Measurements from ENCODE around the gene CYP4F22.

CYP4F22 gene

DNA sequence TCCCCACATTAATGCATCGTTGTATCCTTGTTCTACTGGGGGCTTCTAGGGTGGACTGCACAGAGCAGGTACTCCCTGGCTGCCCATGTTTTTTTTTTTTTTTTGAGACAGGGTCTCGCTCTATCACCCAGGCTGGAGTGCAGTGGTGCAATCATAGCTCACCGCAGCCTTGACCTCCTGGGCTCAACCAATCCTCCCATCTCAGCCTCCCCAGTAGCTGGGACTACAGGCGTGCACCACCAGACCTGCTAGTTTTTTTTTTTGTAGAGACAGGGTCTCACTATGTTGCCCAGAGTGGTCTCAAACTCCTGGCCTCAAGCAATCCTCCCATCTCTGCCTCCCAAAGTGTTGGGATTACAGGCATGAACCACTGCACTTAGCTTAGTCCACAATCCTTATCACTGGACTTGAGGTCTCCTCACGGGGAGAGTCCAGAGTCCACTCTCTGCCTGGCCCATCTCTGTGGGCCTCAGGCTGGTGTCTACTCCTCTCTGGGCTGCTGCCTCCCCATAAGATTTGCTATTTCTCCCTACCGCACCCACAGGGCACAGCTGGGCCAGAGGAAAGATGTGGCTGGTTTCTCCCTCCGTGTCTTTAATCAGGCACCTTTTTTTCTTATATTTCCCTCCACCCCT, 56.3 kb downstream of the CYP4F22 start:
- TF ChIP-seq FOXP2 (optimal IDR thresholded peaks at IDR 0.05; ENCODE audit: borderline replicate concordance, extremely low read depth, extremely low read length, insufficient read depth): no peak
- TF ChIP-seq POLR2AphosphoS5 (IDR thresholded peaks at IDR 0.05; ENCODE audit: low read depth, low read length): no peak
- TF ChIP-seq, protein P1, sequence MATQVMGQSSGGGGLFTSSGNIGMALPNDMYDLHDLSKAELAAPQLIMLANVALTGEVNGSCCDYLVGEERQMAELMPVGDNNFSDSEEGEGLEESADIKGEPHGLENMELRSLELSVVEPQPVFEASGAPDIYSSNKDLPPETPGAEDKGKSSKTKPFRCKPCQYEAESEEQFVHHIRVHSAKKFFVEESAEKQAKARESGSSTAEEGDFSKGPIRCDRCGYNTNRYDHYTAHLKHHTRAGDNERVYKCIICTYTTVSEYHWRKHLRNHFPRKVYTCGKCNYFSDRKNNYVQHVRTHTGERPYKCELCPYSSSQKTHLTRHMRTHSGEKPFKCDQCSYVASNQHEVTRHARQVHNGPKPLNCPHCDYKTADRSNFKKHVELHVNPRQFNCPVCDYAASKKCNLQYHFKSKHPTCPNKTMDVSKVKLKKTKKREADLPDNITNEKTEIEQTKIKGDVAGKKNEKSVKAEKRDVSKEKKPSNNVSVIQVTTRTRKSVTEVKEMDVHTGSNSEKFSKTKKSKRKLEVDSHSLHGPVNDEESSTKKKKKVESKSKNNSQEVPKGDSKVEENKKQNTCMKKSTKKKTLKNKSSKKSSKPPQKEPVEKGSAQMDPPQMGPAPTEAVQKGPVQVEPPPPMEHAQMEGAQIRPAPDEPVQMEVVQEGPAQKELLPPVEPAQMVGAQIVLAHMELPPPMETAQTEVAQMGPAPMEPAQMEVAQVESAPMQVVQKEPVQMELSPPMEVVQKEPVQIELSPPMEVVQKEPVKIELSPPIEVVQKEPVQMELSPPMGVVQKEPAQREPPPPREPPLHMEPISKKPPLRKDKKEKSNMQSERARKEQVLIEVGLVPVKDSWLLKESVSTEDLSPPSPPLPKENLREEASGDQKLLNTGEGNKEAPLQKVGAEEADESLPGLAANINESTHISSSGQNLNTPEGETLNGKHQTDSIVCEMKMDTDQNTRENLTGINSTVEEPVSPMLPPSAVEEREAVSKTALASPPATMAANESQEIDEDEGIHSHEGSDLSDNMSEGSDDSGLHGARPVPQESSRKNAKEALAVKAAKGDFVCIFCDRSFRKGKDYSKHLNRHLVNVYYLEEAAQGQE (IDR thresholded peaks at IDR 0.05; ENCODE audit: insufficient read depth in 1 of 2, low read depth in 2 of 2, low read length in 2 of 2): no peak
- TF ChIP-seq SIN3A (IDR thresholded peaks at IDR 0.05; ENCODE audit: borderline replicate concordance, insufficient read depth, low read length): no peak
- no peak for TF ChIP-seq TAF1 (IDR thresholded peaks at IDR 0.05; ENCODE audit: borderline replicate concordance, insufficient read depth, low read length)

DNA sequence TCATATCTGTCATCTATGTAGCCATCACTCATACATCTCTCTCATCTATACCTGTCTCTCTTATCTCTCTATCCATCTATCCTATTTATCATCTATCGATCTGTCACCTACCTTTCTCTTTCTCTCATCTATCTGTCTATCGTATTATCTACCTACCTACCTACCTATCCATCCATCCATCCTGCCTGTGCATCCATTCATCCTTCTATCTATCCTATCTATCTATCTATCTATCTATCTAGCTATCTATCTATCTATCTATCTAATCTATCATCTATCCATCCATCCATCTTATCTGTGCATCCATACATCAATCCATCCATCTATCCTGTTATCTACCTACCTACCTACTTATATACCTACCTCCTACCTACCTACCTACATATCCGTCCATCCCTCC, 62.1 kb downstream of the CYP4F22 start:
- TF ChIP-seq, protein P1 (IDR thresholded peaks at IDR 0.05; ENCODE audit: insufficient read depth in 1 of 2, low read depth in 2 of 2, low read length in 2 of 2): no peak
- no peak for TF ChIP-seq SIN3A (IDR thresholded peaks at IDR 0.05; ENCODE audit: borderline replicate concordance, insufficient read depth, low read length)
- no peak for TF ChIP-seq TAF1 (IDR thresholded peaks at IDR 0.05; ENCODE audit: borderline replicate concordance, insufficient read depth, low read length)
- no peak for TF ChIP-seq FOXP2 (optimal IDR thresholded peaks at IDR 0.05; ENCODE audit: borderline replicate concordance, extremely low read depth, extremely low read length, insufficient read depth)
- no peak for TF ChIP-seq POLR2AphosphoS5 (IDR thresholded peaks at IDR 0.05; ENCODE audit: low read depth, low read length)

DNA sequence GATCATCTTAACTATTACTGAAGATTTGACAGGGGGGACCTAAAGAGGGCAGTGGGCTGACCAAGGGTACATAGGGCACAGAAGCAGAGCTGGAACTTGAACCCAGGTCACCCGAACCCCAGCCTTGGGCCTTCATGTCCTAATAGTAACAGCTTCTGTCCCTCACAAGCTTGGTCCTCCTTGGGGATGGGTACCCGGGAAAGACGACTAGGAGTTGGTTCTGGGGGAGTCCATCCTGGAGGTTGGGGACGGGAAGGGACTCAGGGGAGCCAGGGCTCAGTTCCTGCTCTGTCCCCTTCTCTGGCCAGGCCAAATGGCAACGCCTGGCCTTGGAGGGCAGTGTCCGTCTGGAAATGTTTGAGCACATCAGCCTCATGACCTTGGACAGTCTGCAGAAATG, 67.1 kb downstream of the CYP4F22 start:
- no peak for TF ChIP-seq FOXP2 (optimal IDR thresholded peaks at IDR 0.05; ENCODE audit: borderline replicate concordance, extremely low read depth, extremely low read length, insufficient read depth)
- TF ChIP-seq, protein P1 (IDR thresholded peaks at IDR 0.05; ENCODE audit: insufficient read depth in 1 of 2, low read depth in 2 of 2, low read length in 2 of 2): no peak
- TF ChIP-seq POLR2AphosphoS5 (IDR thresholded peaks at IDR 0.05; ENCODE audit: low read depth, low read length): no peak
- no peak for TF ChIP-seq SIN3A (IDR thresholded peaks at IDR 0.05; ENCODE audit: borderline replicate concordance, insufficient read depth, low read length)
- TF ChIP-seq TAF1 (IDR thresholded peaks at IDR 0.05; ENCODE audit: borderline replicate concordance, insufficient read depth, low read length): no peak

DNA sequence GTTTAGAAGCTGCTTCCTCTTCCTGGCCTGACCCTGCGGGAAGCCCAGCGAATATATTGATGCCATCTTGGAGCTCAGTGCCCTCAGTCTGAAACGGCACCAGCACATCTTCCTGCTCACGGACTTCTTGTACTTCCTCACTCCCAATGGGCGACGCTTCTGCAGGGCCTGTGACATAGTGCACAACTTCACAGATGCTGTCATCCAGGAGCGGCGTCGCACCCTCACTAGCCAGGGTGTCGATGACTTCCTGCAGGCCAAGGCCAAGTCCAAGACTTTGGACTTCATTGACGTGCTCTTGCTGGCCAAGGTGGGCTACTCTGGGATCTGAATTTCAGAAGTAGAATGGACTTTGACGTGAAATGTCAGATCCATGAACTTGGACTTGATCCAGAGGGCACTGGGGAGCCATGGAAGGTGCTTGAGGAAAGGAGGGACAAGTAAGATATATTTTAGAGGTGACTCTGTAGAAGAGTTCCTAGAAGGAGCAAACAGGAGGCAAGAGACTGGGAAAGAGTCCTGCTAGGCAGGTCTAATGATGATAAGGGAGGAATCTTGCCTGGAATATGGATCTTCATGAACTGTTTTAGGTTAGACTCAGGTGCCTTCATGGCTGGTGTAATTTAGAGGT, 68.3 kb downstream of the CYP4F22 start:
- no peak for TF ChIP-seq TAF1 (IDR thresholded peaks at IDR 0.05; ENCODE audit: borderline replicate concordance, insufficient read depth, low read length)
- TF ChIP-seq, protein P1 (IDR thresholded peaks at IDR 0.05; ENCODE audit: insufficient read depth in 1 of 2, low read depth in 2 of 2, low read length in 2 of 2): no peak
- TF ChIP-seq POLR2AphosphoS5 (IDR thresholded peaks at IDR 0.05; ENCODE audit: low read depth, low read length): no peak
- TF ChIP-seq SIN3A (IDR thresholded peaks at IDR 0.05; ENCODE audit: borderline replicate concordance, insufficient read depth, low read length): no peak
- no peak for TF ChIP-seq FOXP2 (optimal IDR thresholded peaks at IDR 0.05; ENCODE audit: borderline replicate concordance, extremely low read depth, extremely low read length, insufficient read depth)

All from PFSK-1 (cell line).